ENCODE results near the gene THSD4.

The THSD4 gene

GRCh38 chr15:71312731-71313460 is 197.6 kb downstream of the THSD4 start:
- Histone ChIP-seq H3K79me2 (ENCODE audit: control insufficient read depth, low read length) (no peaks in the 10 kb centered on the region), H3K4me1 (ENCODE audit: control insufficient read depth, low read length) (no peaks in the 10 kb centered on the region), H3K4me3 (ENCODE audit: low read length) (no peak overlapping the region), H3K27ac (ENCODE audit: low read depth, low read length) (no peak overlapping the region), H3K4me2 (ENCODE audit: low read length) (no peak overlapping the region), H3K36me3 (ENCODE audit: control insufficient read depth, low read length) (no peaks in the 10 kb centered on the region), H3K27me3 (ENCODE audit: control insufficient read depth, low read length) (no peaks in the 10 kb centered on the region), H4K20me1 (ENCODE audit: control insufficient read depth, insufficient read depth, low read depth, low read length) (no peaks in the 10 kb centered on the region), H3K9me3 (ENCODE audit: control insufficient read depth, insufficient read depth, low read length) (no peaks in the 10 kb centered on the region), H3F3A (ENCODE audit: control insufficient read depth, insufficient read depth) (no peaks in the 10 kb centered on the region), H3K9me2 (replicated peaks; ENCODE audit: control insufficient read depth, low read length) (no peaks in the 10 kb centered on the region)
- TF ChIP-seq, protein P1, sequence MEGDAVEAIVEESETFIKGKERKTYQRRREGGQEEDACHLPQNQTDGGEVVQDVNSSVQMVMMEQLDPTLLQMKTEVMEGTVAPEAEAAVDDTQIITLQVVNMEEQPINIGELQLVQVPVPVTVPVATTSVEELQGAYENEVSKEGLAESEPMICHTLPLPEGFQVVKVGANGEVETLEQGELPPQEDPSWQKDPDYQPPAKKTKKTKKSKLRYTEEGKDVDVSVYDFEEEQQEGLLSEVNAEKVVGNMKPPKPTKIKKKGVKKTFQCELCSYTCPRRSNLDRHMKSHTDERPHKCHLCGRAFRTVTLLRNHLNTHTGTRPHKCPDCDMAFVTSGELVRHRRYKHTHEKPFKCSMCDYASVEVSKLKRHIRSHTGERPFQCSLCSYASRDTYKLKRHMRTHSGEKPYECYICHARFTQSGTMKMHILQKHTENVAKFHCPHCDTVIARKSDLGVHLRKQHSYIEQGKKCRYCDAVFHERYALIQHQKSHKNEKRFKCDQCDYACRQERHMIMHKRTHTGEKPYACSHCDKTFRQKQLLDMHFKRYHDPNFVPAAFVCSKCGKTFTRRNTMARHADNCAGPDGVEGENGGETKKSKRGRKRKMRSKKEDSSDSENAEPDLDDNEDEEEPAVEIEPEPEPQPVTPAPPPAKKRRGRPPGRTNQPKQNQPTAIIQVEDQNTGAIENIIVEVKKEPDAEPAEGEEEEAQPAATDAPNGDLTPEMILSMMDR (IDR thresholded peaks at IDR 0.05; ENCODE audit: low read depth, low read length, poor library complexity, severe bottlenecking) = no peak
- no peak for TF ChIP-seq EZH2phosphoT487 (IDR thresholded peaks at IDR 0.05; ENCODE audit: borderline replicate concordance, low read length)

DNA sequence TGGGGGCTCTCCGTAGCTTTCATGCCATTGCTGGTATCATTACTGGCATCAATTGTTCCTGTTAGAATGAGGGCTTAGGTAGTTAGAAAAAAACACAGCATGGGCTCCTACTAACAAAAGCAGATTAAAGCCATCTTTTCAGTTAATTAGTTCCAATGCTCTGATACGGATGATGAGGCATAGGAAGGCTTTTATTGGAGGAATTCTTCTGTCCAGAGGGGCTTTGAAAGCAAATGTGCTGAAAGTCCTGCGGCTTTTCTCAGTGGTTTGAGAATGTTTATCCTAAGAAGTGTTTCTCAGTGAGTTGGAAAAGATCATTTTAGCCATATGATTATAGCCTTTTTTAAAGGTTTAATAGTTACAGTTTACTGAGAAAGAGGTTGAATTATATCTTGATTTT is 198.5 kb downstream of the THSD4 start:
- Histone ChIP-seq H3K79me2 (ENCODE audit: control insufficient read depth, low read length) (no peaks in the 10 kb centered on the region), H3F3A (ENCODE audit: control insufficient read depth, insufficient read depth) (no peaks in the 10 kb centered on the region), H3K9me3 (ENCODE audit: control insufficient read depth, insufficient read depth, low read length) (no peaks in the 10 kb centered on the region), H3K4me1 (ENCODE audit: control insufficient read depth, low read length) (no peaks in the 10 kb centered on the region), H4K20me1 (ENCODE audit: control insufficient read depth, insufficient read depth, low read depth, low read length) (no peaks in the 10 kb centered on the region), H3K27me3 (ENCODE audit: control insufficient read depth, low read length) (no peaks in the 10 kb centered on the region), H3K4me3 (ENCODE audit: low read length) (no peak overlapping the region), H3K4me2 (ENCODE audit: low read length) (no peak overlapping the region), H3K27ac (ENCODE audit: low read depth, low read length) (no peak overlapping the region), H3K36me3 (ENCODE audit: control insufficient read depth, low read length) (no peaks in the 10 kb centered on the region), H3K9me2 (replicated peaks; ENCODE audit: control insufficient read depth, low read length) (no peaks in the 10 kb centered on the region)
- TF ChIP-seq EZH2phosphoT487 (IDR thresholded peaks at IDR 0.05; ENCODE audit: borderline replicate concordance, low read length) = no peak
- TF ChIP-seq, protein P1 (IDR thresholded peaks at IDR 0.05; ENCODE audit: low read depth, low read length, poor library complexity, severe bottlenecking) = no peak

DNA sequence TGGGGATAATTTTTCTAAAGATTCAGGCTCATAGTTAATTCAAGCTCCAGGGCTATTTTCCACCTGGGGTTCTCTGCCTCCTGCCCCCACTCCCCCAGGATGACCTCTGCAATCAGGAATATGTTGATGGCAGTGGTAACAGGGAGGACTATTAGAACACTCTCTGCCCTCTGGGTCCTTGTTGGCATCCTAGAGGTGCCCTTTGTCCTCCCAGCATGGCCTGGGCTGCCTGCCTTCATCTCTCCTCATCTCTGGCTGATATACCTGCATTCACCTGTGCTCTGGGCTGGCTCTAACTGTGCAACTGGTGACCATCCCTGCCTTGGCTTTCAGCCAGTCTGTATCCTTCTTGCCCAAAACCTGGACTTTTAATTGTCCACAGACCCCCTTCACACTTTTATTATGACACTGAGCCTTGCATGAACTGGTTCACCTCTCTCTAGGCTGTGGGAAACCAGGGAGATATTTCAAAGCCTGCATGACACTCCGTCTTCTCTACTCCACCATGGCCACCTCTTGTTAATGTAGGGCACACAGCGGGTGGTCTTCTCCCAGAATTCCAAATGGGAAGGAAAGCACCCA is 199.8 kb downstream of the THSD4 start:
- Histone ChIP-seq H3K79me2 (ENCODE audit: control insufficient read depth, low read length) (no peaks in the 10 kb centered on the region), H3K9me2 (replicated peaks; ENCODE audit: control insufficient read depth, low read length) (no peaks in the 10 kb centered on the region), H3K27ac (ENCODE audit: low read depth, low read length) (no peak overlapping the region), H3K36me3 (ENCODE audit: control insufficient read depth, low read length) (no peaks in the 10 kb centered on the region), H3K4me2 (ENCODE audit: low read length) (no peak overlapping the region), H3K9me3 (ENCODE audit: control insufficient read depth, insufficient read depth, low read length) (no peaks in the 10 kb centered on the region), H3K27me3 (ENCODE audit: control insufficient read depth, low read length) (no peaks in the 10 kb centered on the region), H3K4me1 (ENCODE audit: control insufficient read depth, low read length) (no peaks in the 10 kb centered on the region), H4K20me1 (ENCODE audit: control insufficient read depth, insufficient read depth, low read depth, low read length) (no peaks in the 10 kb centered on the region), H3F3A (ENCODE audit: control insufficient read depth, insufficient read depth) (no peaks in the 10 kb centered on the region), H3K4me3 (ENCODE audit: low read length) (no peak overlapping the region)
- TF ChIP-seq, protein P1 (IDR thresholded peaks at IDR 0.05; ENCODE audit: low read depth, low read length, poor library complexity, severe bottlenecking) = no peak
- TF ChIP-seq EZH2phosphoT487 (IDR thresholded peaks at IDR 0.05; ENCODE audit: borderline replicate concordance, low read length) = no peak
